Osteocyte (in vitro differentiated cells): ENCODE data around the gene HELT. TPM values are rescaled to one million over a fixed set of nuclear protein-coding genes. Genes with fewer than 3 reads are reported as not detected.

Experiments used
- DNase-seq: peaks from one replicate; pipeline ENCODE4 v3.0.0; 2021; ENCODE audit warnings: mixed read lengths; ENCODE audit not compliant: unreplicated experiment; ENCODE audit errors: extremely low spot score
- H3K27ac Mint-ChIP-seq: one replicate; pipeline ENCODE4 v1.8.0; 2021; ENCODE audit warnings: mild to moderate bottlenecking, mixed read lengths; ENCODE audit not compliant: unreplicated experiment
- H3K27me3 Mint-ChIP-seq: one replicate; pipeline ENCODE4 v1.8.0; 2021; ENCODE audit warnings: mixed read lengths; ENCODE audit not compliant: unreplicated experiment
- H3K36me3 Mint-ChIP-seq: one replicate; pipeline ENCODE4 v1.8.0; 2021; ENCODE audit warnings: mixed read lengths; ENCODE audit not compliant: unreplicated experiment
- H3K4me1 Mint-ChIP-seq: one replicate; pipeline ENCODE4 v1.8.0; 2021; ENCODE audit warnings: mixed read lengths; ENCODE audit not compliant: unreplicated experiment
- H3K4me3 Mint-ChIP-seq: one replicate; pipeline ENCODE4 v1.8.0; 2021; ENCODE audit warnings: mild to moderate bottlenecking, moderate library complexity, mixed read lengths; ENCODE audit not compliant: unreplicated experiment
- H3K9me3 Mint-ChIP-seq: one replicate; pipeline ENCODE4 v1.8.0; 2021; ENCODE audit warnings: mixed read lengths; ENCODE audit not compliant: unreplicated experiment
- CTCF ChIP-seq: fragments of 200-600 bp; sonication (generic); IDR thresholded peaks from 2 replicates; pipeline ENCODE4 v1.5.0; 2021; ENCODE audit warnings: antibody characterized with exemption, mild to moderate bottlenecking, moderate library complexity
- total RNA-seq: library from RNA; stranded (reverse); gene quantifications from 2 replicates; pipeline ENCODE4 v1.2.1, GENCODE V29; 2021

The HELT gene
- total RNA-seq, 1 donor from 2014 or later = not detected

GRCh38 chr4:185018834-185019455 lies 655 bp downstream of the HELT start:
- DNase-seq = no peak
- Mint-ChIP-seq H3K4me1 (peaks cover 31% of the 10 kb centered on the region), H3K9me3 (no peaks in the 10 kb centered on the region), H3K27me3 (peaks cover 89% of the 10 kb centered on the region), H3K4me3 (peak overlapping the region; percentile 32), H3K36me3 (no peaks in the 10 kb centered on the region), H3K27ac (no peak overlapping the region)
- TF ChIP-seq CTCF = no peak

GRCh38 chr4:185019456-185020292 lies 1.4 kb downstream of the HELT start:
- no peak for TF ChIP-seq CTCF
- Mint-ChIP-seq H3K27ac (no peak overlapping the region), H3K4me1 (peaks cover 31% of the 10 kb centered on the region), H3K4me3 (peak overlapping the region; percentile 35), H3K27me3 (peaks cover 90% of the 10 kb centered on the region), H3K9me3 (no peaks in the 10 kb centered on the region), H3K36me3 (no peaks in the 10 kb centered on the region)
- no peak for DNase-seq

- DNase-seq = no peak
- Mint-ChIP-seq H3K4me1 (peaks cover 31% of the 10 kb centered on the region), H3K27me3 (peaks cover 90% of the 10 kb centered on the region), H3K36me3 (no peaks in the 10 kb centered on the region), H3K4me3 (peak overlapping the region; percentile 35), H3K27ac (no peak overlapping the region), H3K9me3 (no peaks in the 10 kb centered on the region)
- no peak for TF ChIP-seq CTCF
Measured at GRCh38 chr4:185020293-185020808, 2.1 kb downstream of the HELT start.

GRCh38 chr4:185020863-185021761 lies 2.8 kb downstream of the HELT start:
- Mint-ChIP-seq H3K4me1 (peaks cover 31% of the 10 kb centered on the region), H3K27me3 (peaks cover 89% of the 10 kb centered on the region), H3K27ac (no peak overlapping the region), H3K9me3 (no peaks in the 10 kb centered on the region), H3K36me3 (no peaks in the 10 kb centered on the region), H3K4me3 (no peak overlapping the region)
- TF ChIP-seq CTCF = no peak
- DNase-seq = no peak
